BJ (cell line): ENCODE results near the gene USP17L11. TPM values are rescaled to one million over a fixed set of nuclear protein-coding genes. Genes with fewer than 3 reads are reported as not detected.
"Not testable (repeated sequence)": the region's sequence is repeated elsewhere in the genome, so short reads cannot be mapped to it uniquely, and the experiment has no call there.

Experiments
- CTCF ChIA-PET: fragments of 350-600 bp; formaldehyde crosslinking; extraction: SDS; loops from one replicate; lab custom pipeline; 2021; ENCODE audit warnings: antibody characterized with exemption, inconsistent platforms; lab: Yijun Ruan, JAX
- POLR2A ChIA-PET: fragments of 300-600 bp; sonication (Branson Sonifier 250); formaldehyde crosslinking; extraction: SDS; loops from one replicate; lab custom pipeline; 2021; ENCODE audit warnings: antibody characterized with exemption; lab: Charles Lee
- DNase-seq: peaks from one replicate; pipeline ENCODE4 v3.0.0-alpha.2; 2011; ENCODE audit warnings: low read depth
- H3K27me3 ChIP-seq: 2 replicates; pipeline ENCODE4 v1.6.0; 2011; ENCODE audit warnings: low read length; ENCODE audit not compliant: control insufficient read depth, insufficient read depth
- H3K36me3 ChIP-seq: 2 replicates; pipeline ENCODE4 v1.5.1; 2011; ENCODE audit warnings: low read length; ENCODE audit not compliant: control insufficient read depth, insufficient read depth
- H3K4me3 ChIP-seq: 2 replicates; pipeline ENCODE4 v1.5.1; 2011; ENCODE audit warnings: low read depth, mild to moderate bottlenecking, control low read depth, low read length
- polyA minus RNA-seq: library from RNA; depleted of rRNA, polyadenylated mRNA; stranded (reverse); fragments of >200 nt; gene quantifications from 2 replicates; pipeline ENCODE4 v1.2.3, GENCODE V29; 2011; rRNA and poly(A)+ RNA removed
- polyA plus RNA-seq: library from polyadenylated mRNA; depleted of rRNA; stranded (reverse); fragments of >200 nt; gene quantifications from 2 replicates; pipeline ENCODE4 v1.2.3, GENCODE V29; 2011; rRNA removed

USP17L11 gene
- polyA plus RNA-seq (not detected in 2 replicates), polyA minus RNA-seq (not detected in 2 replicates)

GRCh38 chr4:9215105-9215504 is at the start of gene USP17L11:
Gene USP17L11 (plus strand): TSS chr4:9215405. CDS start chr4:9215405, 0 bp downstream.
- H3K36me3 ChIP-seq, H3K4me3 ChIP-seq, DNase-seq, H3K27me3 ChIP-seq, POLR2A ChIA-PET, CTCF ChIA-PET: not testable (repeated sequence)

- H3K36me3 ChIP-seq, H3K4me3 ChIP-seq, CTCF ChIA-PET, DNase-seq, H3K27me3 ChIP-seq, POLR2A ChIA-PET: not testable (repeated sequence)
Measured at GRCh38 chr4:9165990-9166389, 49.2 kb upstream of the USP17L11 start.

- POLR2A ChIA-PET, H3K36me3 ChIP-seq, H3K27me3 ChIP-seq, H3K4me3 ChIP-seq, CTCF ChIA-PET, DNase-seq: not testable (repeated sequence)
Measured at GRCh38 chr4:9169791-9170459, 45.3 kb upstream of the USP17L11 start, which contains the start of gene FAM90A26. Gene FAM90A26 (plus strand): TSS chr4:9170409. CDS start chr4:9173173, 2,764 bp downstream.

GRCh38 chr4:9210357-9210756 is 4.8 kb upstream of the USP17L11 start, which contains the start of gene USP17L10:
Gene USP17L10 (plus strand): TSS chr4:9210657. CDS start chr4:9210657, 0 bp downstream.
- CTCF ChIA-PET, H3K4me3 ChIP-seq, H3K27me3 ChIP-seq, H3K36me3 ChIP-seq, DNase-seq, POLR2A ChIA-PET: not testable (repeated sequence)

- H3K4me3 ChIP-seq, POLR2A ChIA-PET, CTCF ChIA-PET, H3K27me3 ChIP-seq, DNase-seq, H3K36me3 ChIP-seq: not testable (repeated sequence)
Measured at GRCh38 chr4:9214701-9215100, 504 bp upstream of the USP17L11 start.

GRCh38 chr4:9219852-9220251 is 4.6 kb downstream of the USP17L11 start, which contains the start of gene USP17L12:
Gene USP17L12 (plus strand): TSS chr4:9220152. CDS start chr4:9220152, 0 bp downstream.
- DNase-seq, CTCF ChIA-PET, H3K36me3 ChIP-seq, H3K27me3 ChIP-seq, H3K4me3 ChIP-seq, POLR2A ChIA-PET: not testable (repeated sequence)

GRCh38 chr4:9224596-9224995 is 9.4 kb downstream of the USP17L11 start, which contains the start of gene USP17L13:
Gene USP17L13 (plus strand): TSS chr4:9224896. CDS start chr4:9224896, 0 bp downstream.
- CTCF ChIA-PET, H3K27me3 ChIP-seq, H3K4me3 ChIP-seq, DNase-seq, H3K36me3 ChIP-seq, POLR2A ChIA-PET: not testable (repeated sequence)

- POLR2A ChIA-PET, H3K27me3 ChIP-seq, DNase-seq, H3K4me3 ChIP-seq, H3K36me3 ChIP-seq, CTCF ChIA-PET: not testable (repeated sequence)
Measured at GRCh38 chr4:9230249-9230648, 15.0 kb downstream of the USP17L11 start.

GRCh38 chr4:9234085-9234484 is 18.9 kb downstream of the USP17L11 start, which contains the start of gene USP17L15:
Gene USP17L15 (plus strand): TSS chr4:9234385. CDS start chr4:9234385, 0 bp downstream.
- POLR2A ChIA-PET, result not testable (repeated sequence)

GRCh38 chr4:9238461-9238860 is 23.3 kb downstream of the USP17L11 start:
- H3K27me3 ChIP-seq, CTCF ChIA-PET, H3K4me3 ChIP-seq, DNase-seq, POLR2A ChIA-PET, H3K36me3 ChIP-seq: not testable (repeated sequence)

More at GRCh38 chr4:9234085-9234484, 18.9 kb downstream of the USP17L11 start, which contains the start of gene USP17L15:
- H3K36me3 ChIP-seq, H3K27me3 ChIP-seq, CTCF ChIA-PET, H3K4me3 ChIP-seq, DNase-seq: not testable (repeated sequence)

GRCh38 chr4:9243579-9243978 is 28.4 kb downstream of the USP17L11 start, which contains the start of gene USP17L17:
Gene USP17L17 (plus strand): TSS chr4:9243879. CDS start chr4:9243879, 0 bp downstream.
- DNase-seq, H3K36me3 ChIP-seq, POLR2A ChIA-PET, H3K27me3 ChIP-seq, CTCF ChIA-PET, H3K4me3 ChIP-seq: not testable (repeated sequence)

GRCh38 chr4:9247953-9248680 is 32.9 kb downstream of the USP17L11 start, which contains the start of gene USP17L18:
Gene USP17L18 (plus strand): TSS chr4:9248630. CDS start chr4:9248630, 0 bp downstream.
- POLR2A ChIA-PET, CTCF ChIA-PET, H3K4me3 ChIP-seq, H3K27me3 ChIP-seq, DNase-seq, H3K36me3 ChIP-seq: not testable (repeated sequence)
